Measurements from ENCODE around the gene P2RY4. TPM values are rescaled to one million over a fixed set of nuclear protein-coding genes. Genes with fewer than 3 reads are reported as not detected.
"Not testable (repeated sequence)": the region's sequence is repeated elsewhere in the genome, so short reads cannot be mapped to it uniquely, and the experiment has no call there.

P2RY4 gene
- total RNA-seq, 6 experiments from 2014 or later = not detected

- DNase-seq = no peak
- Mint-ChIP-seq H3K36me3 (ENCODE audit: low read depth) (no peaks in the 10 kb centered on the region), H3K27ac (peak overlapping the region; percentile 14; the same call in 1 of the 2 replicates), H3K4me1 (ENCODE audit: low read depth) (peaks cover 32% of the 10 kb centered on the region), H3K4me3 (no peak overlapping the region), H3K9me3 (no peaks in the 10 kb centered on the region), H3K27me3 (ENCODE audit: insufficient read depth) (peaks cover 5% of the 10 kb centered on the region)
- TF ChIP-seq CTCF (IDR thresholded peaks at IDR 0.05) = no peak
Observed at GRCh38 chrX:70254063-70254400, 6.0 kb downstream of the P2RY4 start.

- H3K9me3 Mint-ChIP-seq = no peaks in the 10 kb centered on the region
- H3K36me3 Mint-ChIP-seq (ENCODE audit: low read depth) = no peaks in the 10 kb centered on the region
- no peak overlapping the region for H3K4me3 Mint-ChIP-seq
- no peak for DNase-seq
- peak overlapping the region; percentile 14; the same call in 1 of the 2 replicates for H3K27ac Mint-ChIP-seq
- H3K27me3 Mint-ChIP-seq (ENCODE audit: insufficient read depth) = peaks cover 3% of the 10 kb centered on the region
- no peak for TF ChIP-seq CTCF (IDR thresholded peaks at IDR 0.05)
- peaks cover 32% of the 10 kb centered on the region for H3K4me1 Mint-ChIP-seq (ENCODE audit: low read depth)
Observed at GRCh38 chrX:70253377-70254062, 6.5 kb downstream of the P2RY4 start.

DNA sequence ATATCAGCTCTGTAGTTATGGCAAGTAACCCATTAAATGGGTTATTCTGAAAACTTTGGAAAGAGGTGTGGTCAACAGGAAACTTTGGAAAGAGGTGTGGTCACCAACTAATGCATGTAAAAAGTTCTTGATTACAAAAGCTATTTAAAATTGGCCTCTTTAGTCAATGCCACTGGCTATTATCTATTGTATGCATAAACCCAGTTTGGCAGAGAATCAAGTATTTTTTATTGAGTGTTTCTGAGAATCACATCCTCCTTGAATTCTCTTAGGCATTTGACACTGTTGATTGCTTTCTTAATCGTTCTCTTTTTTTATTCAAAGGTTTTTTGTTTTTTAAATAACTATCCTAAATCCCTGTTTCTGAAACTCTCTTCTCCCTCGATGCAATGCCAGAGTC lies 7.5 kb downstream of the P2RY4 start:
- Mint-ChIP-seq H3K4me1 (ENCODE audit: low read depth) (peaks cover 32% of the 10 kb centered on the region), H3K36me3 (ENCODE audit: low read depth) (no peaks in the 10 kb centered on the region), H3K27ac (no peak overlapping the region), H3K27me3 (ENCODE audit: insufficient read depth) (peaks cover 3% of the 10 kb centered on the region), H3K9me3 (no peaks in the 10 kb centered on the region), H3K4me3 (no peak overlapping the region)
- TF ChIP-seq CTCF (IDR thresholded peaks at IDR 0.05) = no peak
- DNase-seq = no peak

- TF ChIP-seq CTCF (IDR thresholded peaks at IDR 0.05) = no peak
- no peak overlapping the region for H3K4me3 Mint-ChIP-seq
- no peak for DNase-seq
- H3K27me3 Mint-ChIP-seq (ENCODE audit: insufficient read depth) = no peaks in the 10 kb centered on the region
- no peaks in the 10 kb centered on the region; the same call in 1 of the 2 replicates for H3K4me1 Mint-ChIP-seq (ENCODE audit: low read depth)
- H3K27ac Mint-ChIP-seq = no peak overlapping the region
- H3K36me3 Mint-ChIP-seq (ENCODE audit: low read depth) = no peaks in the 10 kb centered on the region
- H3K9me3 Mint-ChIP-seq = no peaks in the 10 kb centered on the region
Observed at GRCh38 chrX:70247252-70247651, 12.8 kb downstream of the P2RY4 start.

DNA sequence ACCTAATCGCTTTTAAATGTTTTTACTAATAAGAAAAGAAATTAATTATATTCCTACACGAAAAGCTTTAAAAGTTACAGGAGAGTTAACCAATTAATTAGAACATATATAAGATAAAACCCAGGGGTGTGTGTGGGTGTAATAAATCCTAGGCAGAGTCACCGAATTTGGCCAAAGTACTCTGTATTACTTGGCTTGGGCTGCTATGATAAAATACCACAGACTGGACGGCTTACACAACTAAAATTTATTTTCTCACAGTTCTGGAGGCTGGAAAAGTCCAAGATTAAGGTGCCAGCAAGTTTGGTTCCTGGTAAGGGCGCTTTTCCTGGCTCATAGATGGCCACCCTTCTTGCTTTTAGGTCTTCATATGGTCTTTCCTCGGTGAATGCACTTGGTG lies 15.1 kb downstream of the P2RY4 start:
- no peaks in the 10 kb centered on the region for H3K9me3 Mint-ChIP-seq
- H3K27ac Mint-ChIP-seq = no peak overlapping the region
- H3K4me3 Mint-ChIP-seq = no peak overlapping the region
- no peak for TF ChIP-seq CTCF (IDR thresholded peaks at IDR 0.05)
- H3K27me3 Mint-ChIP-seq (ENCODE audit: insufficient read depth) = no peaks in the 10 kb centered on the region
- no peaks in the 10 kb centered on the region; the same call in 1 of the 2 replicates for H3K4me1 Mint-ChIP-seq (ENCODE audit: low read depth)
- no peaks in the 10 kb centered on the region for H3K36me3 Mint-ChIP-seq (ENCODE audit: low read depth)
- DNase-seq = no peak

- DNase-seq; H3K27me3 Mint-ChIP-seq (ENCODE audit: insufficient read depth); H3K36me3 Mint-ChIP-seq (ENCODE audit: low read depth); H3K9me3 Mint-ChIP-seq; H3K27ac Mint-ChIP-seq; H3K4me3 Mint-ChIP-seq; H3K4me1 Mint-ChIP-seq (ENCODE audit: low read depth): not testable (repeated sequence)
Observed at GRCh38 chrX:70243601-70244000, 16.4 kb downstream of the P2RY4 start.

Measured in HFFc6 (cell line).